ENCODE results near the gene CELA3B. TPM values are rescaled to one million over a fixed set of nuclear protein-coding genes. Genes with fewer than 3 reads are reported as not detected.

Gene CELA3B
- total RNA-seq = not detected in 2 replicates

DNA sequence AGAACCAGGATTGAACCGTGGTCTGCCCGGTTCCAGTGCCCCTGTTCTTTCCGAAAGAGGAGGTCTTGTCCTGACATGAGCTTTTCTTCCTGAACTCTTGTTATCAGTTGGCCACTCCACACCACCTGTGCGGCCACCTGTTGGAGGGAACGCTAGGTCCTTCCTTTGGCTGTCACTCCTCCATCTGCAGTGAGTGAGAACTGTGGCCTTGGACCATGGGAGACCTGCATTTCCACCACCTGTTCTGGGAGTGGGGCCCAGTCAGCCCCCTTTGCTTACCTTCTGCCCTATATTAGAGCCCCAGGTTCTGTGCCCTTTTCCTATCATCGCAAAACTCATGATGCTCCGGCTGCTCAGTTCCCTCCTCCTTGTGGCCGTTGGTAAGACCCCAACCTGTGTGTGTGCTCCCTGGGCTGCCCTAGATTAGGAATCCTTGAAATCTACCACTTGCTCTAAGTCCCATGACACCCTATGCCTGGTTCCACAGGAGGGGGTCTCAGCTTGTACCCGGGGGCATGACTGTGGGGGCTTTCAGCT, at the start of gene CELA3B:
CELA3B (plus strand) TSS at position 320 of the 537 bp plus-strand sequence; CDS start at position 338, 18 bp downstream.

DNA sequence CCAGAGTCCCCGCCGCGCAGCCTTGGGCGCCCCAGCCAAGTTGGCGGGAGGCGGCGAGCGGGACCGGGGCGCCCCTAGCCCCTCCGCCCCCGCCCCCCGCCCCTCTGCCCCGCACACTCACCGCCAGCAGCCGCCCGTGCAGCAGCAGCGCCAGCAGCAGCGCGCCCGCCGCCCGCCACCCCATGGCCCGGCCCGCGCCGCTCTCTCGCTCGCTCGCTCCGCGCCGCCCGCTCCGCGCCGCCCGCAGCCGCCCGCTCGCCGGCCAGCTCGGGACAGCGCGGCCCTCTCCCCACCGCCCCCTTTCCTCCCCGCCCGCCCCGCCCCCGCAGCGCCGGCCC, 39.8 kb upstream of the CELA3B start, which contains the start of gene HSPG2:
HSPG2 (minus strand) TSS at position 277 of the 338 bp plus-strand sequence; CDS start at position 184, 93 bp downstream.

DNA sequence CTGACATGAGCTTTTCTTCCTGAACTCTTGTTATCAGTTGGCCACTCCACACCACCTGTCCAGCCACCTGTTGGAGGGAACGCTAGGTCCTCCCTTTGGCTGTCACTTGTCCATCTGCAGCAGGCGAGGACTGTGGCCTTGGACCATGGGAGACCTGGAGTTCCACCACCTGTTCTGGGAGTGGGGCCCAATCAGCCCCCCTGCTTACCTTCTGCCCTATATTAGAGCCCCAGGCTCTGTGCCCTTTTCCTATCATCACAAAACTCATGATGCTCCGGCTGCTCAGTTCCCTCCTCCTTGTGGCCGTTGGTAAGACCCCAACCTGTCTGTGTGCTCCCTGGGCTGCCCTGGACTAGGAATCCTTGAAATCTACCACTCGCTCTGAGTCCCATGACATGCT, 24.6 kb downstream of the CELA3B start, which contains the start of gene CELA3A:
CELA3A (plus strand) TSS at position 249 of the 400 bp plus-strand sequence; CDS start at position 267, 18 bp downstream.

Small RNA genes within 50 kb of the gene (small RNA-seq; reads per million reads assigned to genes)
- gene RN7SL186P = not detected
- not detected for gene RN7SL386P
- not detected for gene RNU6-1022P
- not detected for gene RNU6-776P

Other genes with a start within 250 kb of the CELA3B start
- 42.5 and 50.3 TPM in 2 replicates for gene USP48, start 193.9 kb upstream of the CELA3B start, total RNA-seq
- 0.16 TPM in 1 of 2 replicates, not detected in the other for gene LDLRAD2, start 164.8 kb upstream of the CELA3B start, total RNA-seq
- 133 and 142 TPM in 2 replicates for gene HSPG2, start 39.7 kb upstream of the CELA3B start, total RNA-seq
- gene CELA3A, start 24.6 kb downstream of the CELA3B start, total RNA-seq = not detected in 2 replicates
- gene CDC42, start 75.7 kb downstream of the CELA3B start, total RNA-seq = 432 and 437 TPM in 2 replicates
- gene WNT4, start 166.1 kb downstream of the CELA3B start, total RNA-seq = 0.36 and 1.8 TPM in 2 replicates